ENCODE data around the gene MAP4K5. TPM values are rescaled to one million over a fixed set of nuclear protein-coding genes. Genes with fewer than 3 reads are reported as not detected.

Gene MAP4K5
- total RNA-seq, 1 experiment from 2014 or later: 33.1 TPM

GRCh38 chr14:50545618-50546017 is 13.2 kb upstream of the MAP4K5 start:
- no TSS peak for BruUV-seq (replicated peaks)
- no peak for DNase-seq (ENCODE audit: low read depth, low spot score)
- Histone ChIP-seq H3K27ac (ENCODE audit: low read length) (no peak overlapping the region), H3K36me3 (ENCODE audit: control insufficient read depth, insufficient read depth, low read length) (no peaks in the 10 kb centered on the region), H3K4me1 (ENCODE audit: control insufficient read depth, insufficient read depth, low read length) (no peaks in the 10 kb centered on the region), H3K9me3 (ENCODE audit: control insufficient read depth, insufficient read depth, low read depth, low read length) (no peaks in the 10 kb centered on the region), H3K4me3 (ENCODE audit: low read depth in 2 of 2, low read length in 2 of 2) (no peak overlapping the region), H3K27me3 (ENCODE audit: control insufficient read depth, insufficient read depth, low read length) (no peaks in the 10 kb centered on the region)
- in situ Hi-C loops (cut with HindIII; ENCODE audit: low pct_unique_long_range_greater_than_20kb, low sequenced_read_pairs) (no loop called here), intact Hi-C loops (cut with micrococcal nuclease; ENCODE audit: unreplicated experiment) (no loop called here)
- no peak for TF ChIP-seq TCF7L2 (IDR thresholded peaks at IDR 0.05; ENCODE audit: low read depth, low read length)
- ChIA-PET CTCF (no interaction called here), POLR2A (no interaction called here)
- ATAC-seq: no peak

GRCh38 chr14:50544911-50545310 is 12.5 kb upstream of the MAP4K5 start:
- Histone ChIP-seq H3K9me3 (ENCODE audit: control insufficient read depth, insufficient read depth, low read depth, low read length) (no peaks in the 10 kb centered on the region), H3K27me3 (ENCODE audit: control insufficient read depth, insufficient read depth, low read length) (no peaks in the 10 kb centered on the region), H3K27ac (ENCODE audit: low read length) (no peak overlapping the region), H3K4me1 (ENCODE audit: control insufficient read depth, insufficient read depth, low read length) (no peaks in the 10 kb centered on the region), H3K36me3 (ENCODE audit: control insufficient read depth, insufficient read depth, low read length) (no peaks in the 10 kb centered on the region), H3K4me3 (ENCODE audit: low read depth in 2 of 2, low read length in 2 of 2) (no peak overlapping the region)
- no peak for TF ChIP-seq REST (IDR thresholded peaks at IDR 0.05; ENCODE audit: insufficient read depth in 1 of 2, low read depth in 2 of 2, low read length in 1 of 2)
- no peak for TF ChIP-seq POLR2AphosphoS5 (IDR thresholded peaks at IDR 0.05; ENCODE audit: low read depth, low read length)
- TF ChIP-seq TCF7L2 (IDR thresholded peaks at IDR 0.05; ENCODE audit: low read depth, low read length): no peak
- TF ChIP-seq CTCF (IDR thresholded peaks at IDR 0.05): no peak
- no peak for TF ChIP-seq SIN3A (IDR thresholded peaks at IDR 0.05; ENCODE audit: borderline replicate concordance, insufficient read depth, low read depth, low read length)
- BruUV-seq (replicated peaks): no TSS peak
- in situ Hi-C loops (cut with HindIII; ENCODE audit: low pct_unique_long_range_greater_than_20kb, low sequenced_read_pairs): no loop called here
- intact Hi-C loops (cut with micrococcal nuclease; ENCODE audit: unreplicated experiment): loop anchor here (5.0 kb wide), 1 partner anchor 232 kb away; no protein-coding TSS in a partner anchor
- no peak for ATAC-seq
- CTCF ChIA-PET: interaction anchor here (0.6 kb wide), 1 partner anchor 227 kb away, joined by 7 read pairs; no protein-coding TSS in a partner anchor
- no peak for DNase-seq (ENCODE audit: low read depth, low spot score)
- POLR2A ChIA-PET: no interaction called here

GRCh38 chr14:50542941-50543418 is 10.6 kb upstream of the MAP4K5 start:
- H3K27ac ChIP-seq (ENCODE audit: low read length): no peak overlapping the region

More at GRCh38 chr14:50542941-50543418, 10.6 kb upstream of the MAP4K5 start:
- in situ Hi-C loops (cut with HindIII; ENCODE audit: low pct_unique_long_range_greater_than_20kb, low sequenced_read_pairs): no loop called here
- Histone ChIP-seq H3K36me3 (ENCODE audit: control insufficient read depth, insufficient read depth, low read length) (no peaks in the 10 kb centered on the region), H3K9me3 (ENCODE audit: control insufficient read depth, insufficient read depth, low read depth, low read length) (no peaks in the 10 kb centered on the region), H3K4me3 (ENCODE audit: low read depth in 2 of 2, low read length in 2 of 2) (no peak overlapping the region), H3K4me1 (ENCODE audit: control insufficient read depth, insufficient read depth, low read length) (no peaks in the 10 kb centered on the region), H3K27me3 (ENCODE audit: control insufficient read depth, insufficient read depth, low read length) (no peaks in the 10 kb centered on the region)
- peak; percentile 73 for ATAC-seq
- BruUV-seq (replicated peaks): no TSS peak
- POLR2A ChIA-PET: no interaction called here
- DNase-seq (ENCODE audit: low read depth, low spot score): no peak
- CTCF ChIA-PET: no interaction called here
- TF ChIP-seq POLR2AphosphoS5 (IDR thresholded peaks at IDR 0.05; ENCODE audit: low read depth, low read length) (no peak), CTCF (IDR thresholded peaks at IDR 0.05) (peak; percentile 49)
- intact Hi-C loops (cut with micrococcal nuclease; ENCODE audit: unreplicated experiment): loop anchor here (5.0 kb wide), 1 partner anchor 234 kb away; no protein-coding TSS in a partner anchor

All from Panc1 (cell line).